Transverse colon (tissue), 4 donors: ENCODE data around the gene AGMO. TPM values are rescaled to one million over a fixed set of nuclear protein-coding genes. Genes with fewer than 3 reads are reported as not detected.

Experiments
- DNase-seq: peaks from one replicate; pipeline ENCODE4 v3.0.0-alpha.2; 2019
- H3K27ac ChIP-seq, 4 donors: fragments of 200-600 bp; sonication (generic); 2 replicates each; pipeline ENCODE4 v1.5.1; 2016 to 2018; ENCODE audit warnings: inconsistent platforms in 4 of 4
- H3K27me3 ChIP-seq: fragments of 200-600 bp; sonication (generic); 2 replicates; pipeline ENCODE4 v1.5.1; 2017; ENCODE audit warnings: inconsistent platforms
- H3K36me3 ChIP-seq, 4 donors: fragments of 200-600 bp; sonication (generic); 2 replicates each; pipeline ENCODE4 v1.5.1; 2017 to 2019; ENCODE audit warnings: inconsistent platforms in 4 of 4
- H3K4me1 ChIP-seq, 4 donors: fragments of 200-600 bp; sonication (generic); 2 replicates each; pipeline ENCODE4 v1.5.1; 2017 to 2020; ENCODE audit warnings: inconsistent platforms in 4 of 4
- H3K4me3 ChIP-seq, 4 donors: fragments of 200-600 bp; sonication (generic); 1 replicate in 1 of 4; 2 replicates in 3 of 4; pipeline versions ENCODE4 v1.5.1 to v1.6.1; 2017 to 2019; ENCODE audit warnings: inconsistent platforms in 4 of 4
- H3K9me3 ChIP-seq, 2 donors: fragments of 200-600 bp; sonication (generic); 2 replicates each; pipeline ENCODE4 v1.5.1; 2017 to 2019; ENCODE audit warnings: inconsistent platforms in 2 of 2
- EP300 ChIP-seq: sonication (generic); formaldehyde crosslinking; IDR thresholded peaks from one replicate; pipeline ENCODE4 v1.6.1; 2017; ENCODE audit warnings: antibody characterized with exemption, low read depth
- POLR2A ChIP-seq: fragments of 450-650 bp; IDR thresholded peaks from one replicate; pipeline ENCODE4 v1.6.1; 2016; ENCODE audit warnings: antibody characterized with exemption, mild to moderate bottlenecking, moderate library complexity
- POLR2AphosphoS5 ChIP-seq, 3 donors: sonication (generic); formaldehyde crosslinking; IDR thresholded peaks; one replicate each; pipeline ENCODE4 v1.6.1; 2016; ENCODE audit warnings: antibody characterized with exemption in 3 of 3
- WGBS, 2 donors: methylation state at CpG; one replicate each; pipeline ENCODE4 v1.1.5; 2018; ENCODE audit warnings: low coverage in 1 of 2; 5-methylcytosine and 5-hydroxymethylcytosine counted together
- in situ Hi-C, 4 donors: fragments of 200-750 bp; cut with MboI; loops; one replicate each; pipeline versions ENCODE4 v1.15.0 to v1.15.1; 2017; ENCODE audit warnings: low sequenced_read_pairs in 3 of 4, low pct_ligation_motif_present in 1 of 4, low pct_unique_long_range_greater_than_20kb in 1 of 4
- intact Hi-C: fragments of 100-400 bp; cut with DNase I; formaldehyde crosslinking; loops from one replicate; pipeline ENCODE4 v1.15.1; 2023; ENCODE audit warnings: low total_unique reads
- total RNA-seq, 4 donors: library from RNA; depleted of rRNA; stranded (reverse); fragments of >200 nt; gene quantifications; one replicate each; pipeline ENCODE4 v1.1.0, GENCODE V29; 2016
- TF ChIP-seq, protein P1 (sequence below), 5 experiments: fragments of 200-600 bp in 3 of 5; fragments of 450-650 bp in 2 of 5; sonication (generic) in 3 of 5; IDR thresholded peaks; 1 replicate in 2 of 5; 2 replicates in 3 of 5; pipeline ENCODE4 v1.5.1; 2016 to 2017; ENCODE audit warnings: antibody characterized with exemption in 5 of 5, inconsistent platforms in 3 of 5, mild to moderate bottlenecking in 2 of 5, moderate library complexity in 1 of 5

AGMO gene
- total RNA-seq, 4 donors from 2014 or later, result 1.5 to 5.7 (median 2.7) TPM; not detected in 1

DNA sequence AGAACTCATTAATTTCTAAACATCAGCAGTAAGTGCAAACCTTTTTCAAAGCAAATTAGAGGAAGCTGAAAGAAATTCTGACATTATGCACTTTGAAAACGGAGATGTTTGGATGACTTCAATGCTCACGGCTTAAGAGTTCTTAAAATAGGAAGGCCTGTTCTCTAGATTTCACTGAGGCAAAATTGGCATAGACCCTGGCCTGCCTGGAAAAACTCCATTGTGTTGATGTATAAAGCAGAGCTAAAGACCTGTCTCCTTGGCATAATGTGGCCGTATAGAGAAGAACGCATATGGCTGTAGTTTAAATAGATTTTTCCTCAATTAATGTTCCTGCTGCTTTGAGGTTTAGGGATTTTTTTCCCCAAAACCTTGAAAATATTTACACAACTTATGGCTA, 24.5 kb upstream of the AGMO start:
- DNase-seq, result no peak
- TF ChIP-seq POLR2AphosphoS5 (IDR thresholded peaks at IDR 0.05) (no peak), POLR2A (no peak), EP300 (no peak)
- TF ChIP-seq, protein P1, sequence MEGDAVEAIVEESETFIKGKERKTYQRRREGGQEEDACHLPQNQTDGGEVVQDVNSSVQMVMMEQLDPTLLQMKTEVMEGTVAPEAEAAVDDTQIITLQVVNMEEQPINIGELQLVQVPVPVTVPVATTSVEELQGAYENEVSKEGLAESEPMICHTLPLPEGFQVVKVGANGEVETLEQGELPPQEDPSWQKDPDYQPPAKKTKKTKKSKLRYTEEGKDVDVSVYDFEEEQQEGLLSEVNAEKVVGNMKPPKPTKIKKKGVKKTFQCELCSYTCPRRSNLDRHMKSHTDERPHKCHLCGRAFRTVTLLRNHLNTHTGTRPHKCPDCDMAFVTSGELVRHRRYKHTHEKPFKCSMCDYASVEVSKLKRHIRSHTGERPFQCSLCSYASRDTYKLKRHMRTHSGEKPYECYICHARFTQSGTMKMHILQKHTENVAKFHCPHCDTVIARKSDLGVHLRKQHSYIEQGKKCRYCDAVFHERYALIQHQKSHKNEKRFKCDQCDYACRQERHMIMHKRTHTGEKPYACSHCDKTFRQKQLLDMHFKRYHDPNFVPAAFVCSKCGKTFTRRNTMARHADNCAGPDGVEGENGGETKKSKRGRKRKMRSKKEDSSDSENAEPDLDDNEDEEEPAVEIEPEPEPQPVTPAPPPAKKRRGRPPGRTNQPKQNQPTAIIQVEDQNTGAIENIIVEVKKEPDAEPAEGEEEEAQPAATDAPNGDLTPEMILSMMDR (IDR thresholded peaks at IDR 0.05), result no peak
- 68 to 76% methylated on average over 4 of the region's 4 CpGs for WGBS, 2 donors
- Histone ChIP-seq H3K27ac (no peak overlapping the region), H3K4me3 (no peak overlapping the region), H3K36me3 (no peaks in the 10 kb centered on the region), H3K27me3 (no peaks in the 10 kb centered on the region), H3K4me1 (no peaks in the 10 kb centered on the region), H3K9me3 (peaks cover 4 to 6% of the 10 kb centered on the region in 2 donors)
- in situ Hi-C loops, result no loop called here
- intact Hi-C loops, result no loop called here

DNA sequence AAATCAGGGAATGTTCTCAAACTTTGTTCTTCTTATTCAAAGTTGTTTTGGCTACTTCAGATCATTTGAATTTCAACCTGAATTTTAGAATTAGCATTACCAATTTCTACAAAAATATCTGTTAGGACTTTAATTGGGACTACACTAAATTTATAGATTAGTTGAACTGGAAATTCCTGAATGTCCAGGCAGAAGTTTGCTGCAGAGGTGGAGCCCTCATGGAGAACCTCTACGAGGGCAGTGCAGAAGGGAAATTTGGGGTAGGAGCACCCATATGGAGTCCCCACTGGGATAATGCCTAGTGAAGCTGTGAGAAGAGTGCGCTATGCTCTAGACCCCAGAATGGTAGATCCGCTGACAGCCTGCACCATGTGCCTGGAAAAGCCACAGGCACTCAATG, 22.8 kb upstream of the AGMO start:
- TF ChIP-seq, protein P1 (IDR thresholded peaks at IDR 0.05), result no peak
- TF ChIP-seq POLR2A (no peak), EP300 (no peak), POLR2AphosphoS5 (IDR thresholded peaks at IDR 0.05) (no peak)
- Histone ChIP-seq H3K27ac (no peak overlapping the region), H3K4me1 (no peaks in the 10 kb centered on the region), H3K36me3 (no peaks in the 10 kb centered on the region), H3K27me3 (no peaks in the 10 kb centered on the region), H3K4me3 (no peak overlapping the region), H3K9me3 (peaks cover 4 to 6% of the 10 kb centered on the region in 2 donors)
- in situ Hi-C loops (no loop called here), intact Hi-C loops (no loop called here)
- no peak for DNase-seq
- 83 to 85% methylated on average over 1 to 3 of the region's 3 CpGs for WGBS, 2 donors

DNA sequence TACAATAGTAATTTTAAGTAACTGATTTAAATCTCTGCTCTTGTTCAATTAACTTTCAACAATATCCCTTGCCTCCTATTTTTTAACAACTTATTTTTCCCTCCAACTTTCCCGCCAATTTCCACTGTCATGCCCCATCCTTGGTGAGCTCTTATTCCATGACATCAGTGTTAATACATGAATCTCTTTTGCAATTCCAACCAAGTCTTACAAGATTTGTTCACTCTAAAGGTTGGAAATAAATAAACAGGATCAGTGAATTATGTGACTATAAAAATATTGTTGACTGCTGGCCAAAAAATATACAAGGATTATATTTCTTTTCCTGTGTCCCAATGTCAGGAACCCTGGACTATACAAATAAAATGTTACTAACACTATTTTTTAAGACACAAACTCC, 21.0 kb upstream of the AGMO start:
- peaks cover 0 to 2% (median 0%) of the 10 kb centered on the region in 4 donors for H3K36me3 ChIP-seq
- no peaks in the 10 kb centered on the region for H3K4me1 ChIP-seq
- no peaks in the 10 kb centered on the region for H3K27me3 ChIP-seq
- no peak for DNase-seq
- peaks cover 4 to 6% of the 10 kb centered on the region in 2 donors for H3K9me3 ChIP-seq
- no peak overlapping the region for H3K27ac ChIP-seq
- in situ Hi-C loops, result no loop called here
- no peak overlapping the region for H3K4me3 ChIP-seq
- intact Hi-C loops, result no loop called here
- TF ChIP-seq, protein P1 (IDR thresholded peaks at IDR 0.05), result no peak
- TF ChIP-seq POLR2A (no peak), EP300 (no peak), POLR2AphosphoS5 (IDR thresholded peaks at IDR 0.05) (peak in 1 of 3 donors; percentile 17)
- 72 to 89% methylated on average over 1 of the region's 1 CpG for WGBS, 2 donors

DNA sequence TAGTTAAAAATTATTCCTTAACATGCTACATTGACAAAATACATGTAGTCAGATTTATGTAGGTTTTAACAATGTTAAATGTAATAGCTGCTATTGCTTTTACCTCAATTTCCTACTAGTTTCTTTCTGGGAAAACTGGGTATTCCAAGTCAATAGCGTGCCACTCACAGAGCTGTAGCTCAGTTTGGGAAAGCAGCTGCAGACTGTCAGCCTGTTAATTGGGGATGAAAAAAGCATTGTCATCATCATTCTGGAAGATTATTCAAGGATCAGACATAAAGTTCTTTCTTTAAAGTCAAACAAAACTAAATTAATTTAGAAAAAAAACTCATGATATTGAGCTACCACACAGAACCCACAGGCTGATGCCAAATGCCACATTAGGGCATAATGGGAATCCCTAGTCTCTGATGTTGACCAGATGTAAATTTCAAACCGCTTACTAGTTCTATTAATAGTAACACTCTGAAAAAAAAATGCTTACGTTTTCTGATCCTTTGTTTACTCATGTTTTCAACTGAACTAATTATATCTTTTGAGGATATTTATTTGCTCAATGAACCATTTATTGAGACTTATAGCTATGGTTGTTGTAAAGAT, 19.6 kb upstream of the AGMO start:
- H3K36me3 ChIP-seq, result peaks cover 0 to 2% (median 0%) of the 10 kb centered on the region in 4 donors
- intact Hi-C loops (no loop called here), in situ Hi-C loops (no loop called here)
- DNase-seq, result no peak
- H3K27ac ChIP-seq, result no peak overlapping the region
- TF ChIP-seq, protein P1 (IDR thresholded peaks at IDR 0.05), result no peak
- TF ChIP-seq POLR2AphosphoS5 (IDR thresholded peaks at IDR 0.05) (no peak), POLR2A (no peak), EP300 (no peak)
- no peak overlapping the region for H3K4me3 ChIP-seq
- H3K9me3 ChIP-seq, result peaks cover 4 to 6% of the 10 kb centered on the region in 2 donors
- WGBS, 2 donors, result 52 to 59% methylated on average over 3 of the region's 3 CpGs
- H3K27me3 ChIP-seq, result no peaks in the 10 kb centered on the region
- no peaks in the 10 kb centered on the region for H3K4me1 ChIP-seq
